ENCODE data around the gene MED13L.

Gene MED13L

DNA sequence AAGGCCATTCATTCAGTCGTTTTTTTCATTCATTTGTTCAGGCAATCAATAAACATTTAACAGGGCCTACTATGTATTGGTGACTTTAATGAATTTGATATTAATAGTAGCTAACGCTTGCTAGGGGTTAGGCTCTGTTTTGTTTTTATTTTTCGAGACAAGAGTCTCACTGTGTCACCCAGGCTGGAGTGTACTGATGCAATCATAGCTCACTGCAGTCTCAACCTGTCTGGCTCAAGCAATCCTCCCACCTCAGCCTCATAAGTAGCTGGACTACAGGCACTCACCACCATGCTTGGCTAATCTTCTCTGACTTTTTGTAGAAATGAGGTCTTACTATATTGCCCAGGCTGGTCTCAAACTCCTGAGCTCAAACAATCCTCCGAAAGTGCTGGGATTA is 25.6 kb upstream of the MED13L start:
- H3K4me1 ChIP-seq (ENCODE audit: control insufficient read depth in 1 of 2, insufficient read depth in 2 of 2, low read length in 2 of 2), result peaks cover 4 to 22% of the 10 kb centered on the region in 2 donors
- H3K27me3 ChIP-seq (ENCODE audit: low read depth, low read length), result no peaks in the 10 kb centered on the region
- no peaks in the 10 kb centered on the region for H3K9me3 ChIP-seq (ENCODE audit: control insufficient read depth in 1 of 2, low read length in 2 of 2)
- H3K27ac ChIP-seq (ENCODE audit: low read length), result no peak overlapping the region
- no peaks in the 10 kb centered on the region for H3K36me3 ChIP-seq (ENCODE audit: control insufficient read depth in 1 of 2, insufficient read depth in 2 of 2, low read length in 2 of 2)
- H3K4me3 ChIP-seq (ENCODE audit: low read depth in 1 of 2, low read length in 2 of 2), result no peak overlapping the region

- no peak overlapping the region for H3K27ac ChIP-seq (ENCODE audit: low read length)
- no peaks in the 10 kb centered on the region for H3K36me3 ChIP-seq (ENCODE audit: control insufficient read depth in 1 of 2, insufficient read depth in 2 of 2, low read length in 2 of 2)
- no peak overlapping the region for H3K4me3 ChIP-seq (ENCODE audit: low read depth in 1 of 2, low read length in 2 of 2)
- H3K4me1 ChIP-seq (ENCODE audit: control insufficient read depth in 1 of 2, insufficient read depth in 2 of 2, low read length in 2 of 2), result peaks cover 4 to 22% of the 10 kb centered on the region in 2 donors
- H3K9me3 ChIP-seq (ENCODE audit: control insufficient read depth in 1 of 2, low read length in 2 of 2), result no peaks in the 10 kb centered on the region
- no peaks in the 10 kb centered on the region for H3K27me3 ChIP-seq (ENCODE audit: low read depth, low read length)
These were observed 24.9 kb upstream of the MED13L start for GRCh38 chr12:116302166-116303058.

DNA sequence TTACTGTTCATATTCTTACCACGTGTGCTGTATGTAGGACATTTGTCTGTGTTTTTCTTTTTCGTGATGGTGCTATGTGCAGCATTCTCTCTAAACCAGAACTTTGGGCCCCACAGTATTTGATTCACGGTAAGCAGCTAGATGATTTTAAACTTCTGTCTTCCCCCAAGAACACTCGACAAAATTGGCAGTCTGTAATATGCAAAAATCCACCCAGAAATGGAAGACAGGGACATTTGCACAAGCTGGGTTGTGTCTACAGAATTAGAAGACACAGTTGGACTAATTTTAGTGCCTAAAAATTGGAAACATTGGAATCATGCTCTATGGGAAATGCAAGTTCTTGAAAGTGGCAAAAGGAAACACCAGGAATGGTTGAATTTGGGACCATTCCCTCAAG is 24.1 kb upstream of the MED13L start:
- Histone ChIP-seq H3K27me3 (ENCODE audit: low read depth, low read length) (no peaks in the 10 kb centered on the region), H3K36me3 (ENCODE audit: control insufficient read depth in 1 of 2, insufficient read depth in 2 of 2, low read length in 2 of 2) (no peaks in the 10 kb centered on the region), H3K9me3 (ENCODE audit: control insufficient read depth in 1 of 2, low read length in 2 of 2) (no peaks in the 10 kb centered on the region), H3K4me1 (ENCODE audit: control insufficient read depth in 1 of 2, insufficient read depth in 2 of 2, low read length in 2 of 2) (peaks cover 4 to 22% of the 10 kb centered on the region in 2 donors), H3K27ac (ENCODE audit: low read length) (no peak overlapping the region), H3K4me3 (ENCODE audit: low read depth in 1 of 2, low read length in 2 of 2) (no peak overlapping the region)

- Histone ChIP-seq H3K4me3 (ENCODE audit: low read depth in 1 of 2, low read length in 2 of 2) (no peak overlapping the region), H3K27ac (ENCODE audit: low read length) (no peak overlapping the region), H3K36me3 (ENCODE audit: control insufficient read depth in 1 of 2, insufficient read depth in 2 of 2, low read length in 2 of 2) (no peaks in the 10 kb centered on the region)
These were observed 22.3 kb upstream of the MED13L start for GRCh38 chr12:116299665-116300328.

DNA sequence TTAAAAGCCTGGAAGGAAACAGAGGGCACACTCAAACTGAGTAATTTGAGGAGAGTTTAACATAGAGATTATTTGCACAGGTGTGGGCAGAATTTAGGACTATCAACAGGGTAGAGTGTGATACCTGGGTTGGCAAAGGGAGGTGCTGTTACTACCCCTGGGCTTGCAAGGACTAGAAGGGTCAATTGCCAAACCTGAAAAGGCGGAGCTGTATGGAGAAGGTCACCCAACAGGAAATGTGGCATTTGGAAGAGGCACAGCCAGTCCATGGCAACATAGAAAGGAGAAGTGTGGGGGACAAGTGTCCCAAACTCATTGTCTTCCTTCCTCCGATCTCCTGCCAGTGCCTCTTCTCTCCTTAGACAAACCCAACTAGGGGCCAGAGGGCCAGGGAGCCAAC is 21.6 kb upstream of the MED13L start:
- H3K27ac ChIP-seq (ENCODE audit: low read length), result no peak overlapping the region
- H3K4me3 ChIP-seq (ENCODE audit: low read depth in 1 of 2, low read length in 2 of 2), result no peak overlapping the region
- no peaks in the 10 kb centered on the region for H3K9me3 ChIP-seq (ENCODE audit: control insufficient read depth in 1 of 2, low read length in 2 of 2)
- no peaks in the 10 kb centered on the region for H3K36me3 ChIP-seq (ENCODE audit: control insufficient read depth in 1 of 2, insufficient read depth in 2 of 2, low read length in 2 of 2)
- no peaks in the 10 kb centered on the region for H3K27me3 ChIP-seq (ENCODE audit: low read depth, low read length)
- peaks cover 4 to 26% of the 10 kb centered on the region in 2 donors for H3K4me1 ChIP-seq (ENCODE audit: control insufficient read depth in 1 of 2, insufficient read depth in 2 of 2, low read length in 2 of 2)

More at GRCh38 chr12:116299665-116300328, 22.3 kb upstream of the MED13L start:
- Histone ChIP-seq H3K27me3 (ENCODE audit: low read depth, low read length) (no peaks in the 10 kb centered on the region), H3K9me3 (ENCODE audit: control insufficient read depth in 1 of 2, low read length in 2 of 2) (no peaks in the 10 kb centered on the region), H3K4me1 (ENCODE audit: control insufficient read depth in 1 of 2, insufficient read depth in 2 of 2, low read length in 2 of 2) (peaks cover 4 to 22% of the 10 kb centered on the region in 2 donors)

- Histone ChIP-seq H3K4me3 (ENCODE audit: low read depth in 1 of 2, low read length in 2 of 2) (no peak overlapping the region), H3K27me3 (ENCODE audit: low read depth, low read length) (no peaks in the 10 kb centered on the region), H3K36me3 (ENCODE audit: control insufficient read depth in 1 of 2, insufficient read depth in 2 of 2, low read length in 2 of 2) (no peaks in the 10 kb centered on the region), H3K27ac (ENCODE audit: low read length) (no peak overlapping the region), H3K4me1 (ENCODE audit: control insufficient read depth in 1 of 2, insufficient read depth in 2 of 2, low read length in 2 of 2) (peaks cover 4 to 30% of the 10 kb centered on the region in 2 donors), H3K9me3 (ENCODE audit: control insufficient read depth in 1 of 2, low read length in 2 of 2) (no peaks in the 10 kb centered on the region)
These were observed 21.1 kb upstream of the MED13L start for GRCh38 chr12:116298578-116298977.

DNA sequence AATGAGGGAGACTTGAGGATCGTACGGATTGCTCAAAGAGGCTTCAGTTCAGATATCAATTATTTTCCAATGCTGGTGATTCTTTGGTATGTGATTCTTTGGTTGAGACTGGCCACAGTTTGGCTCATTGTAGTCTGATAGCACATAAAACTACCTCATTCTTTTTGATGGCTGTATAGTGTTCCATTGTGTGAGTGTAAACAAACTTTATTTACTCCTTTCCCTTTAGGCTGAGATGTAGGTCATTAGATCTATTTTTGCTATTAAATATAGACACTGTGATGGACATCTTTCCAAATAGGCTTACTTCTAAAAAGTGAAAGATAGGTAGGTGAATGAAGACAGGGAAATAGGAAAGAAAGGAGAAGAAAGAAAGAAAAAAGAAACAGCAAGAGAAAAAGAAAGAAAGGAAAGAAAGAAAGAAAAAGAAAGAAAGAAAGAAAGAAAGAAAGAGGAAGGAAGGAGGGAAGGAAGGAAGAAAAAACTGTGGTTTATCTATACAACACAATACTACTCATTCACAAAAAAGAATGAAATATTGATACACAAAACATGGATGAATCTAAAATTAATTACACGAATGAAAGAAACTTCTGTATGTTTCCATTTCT is 19.8 kb upstream of the MED13L start:
- H3K27me3 ChIP-seq (ENCODE audit: low read depth, low read length), result no peaks in the 10 kb centered on the region
- no peak overlapping the region for H3K27ac ChIP-seq (ENCODE audit: low read length)
- no peaks in the 10 kb centered on the region for H3K9me3 ChIP-seq (ENCODE audit: control insufficient read depth in 1 of 2, low read length in 2 of 2)
- H3K4me1 ChIP-seq (ENCODE audit: control insufficient read depth in 1 of 2, insufficient read depth in 2 of 2, low read length in 2 of 2), result peaks cover 4 to 27% of the 10 kb centered on the region in 2 donors
- H3K4me3 ChIP-seq (ENCODE audit: low read depth in 1 of 2, low read length in 2 of 2), result no peak overlapping the region
- no peaks in the 10 kb centered on the region for H3K36me3 ChIP-seq (ENCODE audit: control insufficient read depth in 1 of 2, insufficient read depth in 2 of 2, low read length in 2 of 2)

DNA sequence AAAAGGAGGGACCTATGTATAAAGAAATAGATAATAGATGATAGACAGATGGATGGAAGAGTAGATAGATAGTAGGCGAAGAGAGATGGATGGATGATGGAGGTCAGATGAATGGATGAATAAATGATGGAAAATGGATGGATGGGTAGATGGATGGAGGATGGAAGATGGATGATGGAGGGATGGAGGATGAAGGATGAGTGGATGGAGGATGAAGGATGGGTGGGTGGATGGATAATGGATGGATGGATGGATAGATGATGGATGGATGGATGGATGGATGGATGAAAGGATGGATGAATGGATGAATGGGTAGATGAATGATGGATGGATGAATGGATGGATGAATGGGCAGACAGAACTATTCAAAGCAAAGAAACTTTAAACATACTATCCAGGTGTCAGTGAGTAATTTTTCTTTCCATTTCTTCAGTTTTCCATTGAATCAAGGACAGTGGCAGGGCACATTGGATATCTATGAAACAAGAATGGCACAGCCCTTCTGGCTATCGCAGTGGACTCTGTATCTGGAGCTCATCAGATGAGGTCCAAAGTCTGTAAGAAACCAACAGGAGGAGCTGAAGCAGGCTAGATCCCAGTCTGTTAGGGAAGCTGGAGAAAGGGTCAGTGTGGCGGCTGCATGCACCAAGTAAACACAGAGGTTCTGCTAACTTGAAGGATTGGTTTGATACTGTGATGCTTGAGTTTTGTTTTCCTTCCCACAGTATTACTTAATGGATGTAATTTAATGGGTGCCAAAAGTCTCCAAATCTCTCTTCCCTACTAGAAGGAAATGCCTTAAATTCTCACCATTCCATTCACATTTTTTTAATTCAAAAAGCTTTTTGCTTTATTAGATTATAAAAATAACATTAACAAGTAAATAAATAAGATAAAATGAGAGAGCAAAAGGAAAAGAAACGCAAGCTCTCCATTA is 18.1 kb upstream of the MED13L start:
- H3K4me1 ChIP-seq (ENCODE audit: control insufficient read depth in 1 of 2, insufficient read depth in 2 of 2, low read length in 2 of 2), result peaks cover 4 to 26% of the 10 kb centered on the region in 2 donors
- no peak overlapping the region for H3K27ac ChIP-seq (ENCODE audit: low read length)
- H3K4me3 ChIP-seq (ENCODE audit: low read depth in 1 of 2, low read length in 2 of 2), result no peak overlapping the region

GRCh38 chr12:116294454-116295165 is 17.1 kb upstream of the MED13L start:
- no peaks in the 10 kb centered on the region for H3K36me3 ChIP-seq (ENCODE audit: control insufficient read depth in 1 of 2, insufficient read depth in 2 of 2, low read length in 2 of 2)
- no peak overlapping the region for H3K4me3 ChIP-seq (ENCODE audit: low read depth in 1 of 2, low read length in 2 of 2)
- no peaks in the 10 kb centered on the region for H3K27me3 ChIP-seq (ENCODE audit: low read depth, low read length)
- no peak overlapping the region for H3K27ac ChIP-seq (ENCODE audit: low read length)
- H3K9me3 ChIP-seq (ENCODE audit: control insufficient read depth in 1 of 2, low read length in 2 of 2), result no peaks in the 10 kb centered on the region
- H3K4me1 ChIP-seq (ENCODE audit: control insufficient read depth in 1 of 2, insufficient read depth in 2 of 2, low read length in 2 of 2), result peaks cover under 1 to 17% of the 10 kb centered on the region in 2 donors

More for the DNA sequence above, 18.1 kb upstream of the MED13L start:
- Histone ChIP-seq H3K9me3 (ENCODE audit: control insufficient read depth in 1 of 2, low read length in 2 of 2) (no peaks in the 10 kb centered on the region), H3K27me3 (ENCODE audit: low read depth, low read length) (no peaks in the 10 kb centered on the region), H3K36me3 (ENCODE audit: control insufficient read depth in 1 of 2, insufficient read depth in 2 of 2, low read length in 2 of 2) (no peaks in the 10 kb centered on the region)

GRCh38 chr12:116293687-116294453 is 16.4 kb upstream of the MED13L start:
- no peaks in the 10 kb centered on the region for H3K36me3 ChIP-seq (ENCODE audit: control insufficient read depth in 1 of 2, insufficient read depth in 2 of 2, low read length in 2 of 2)
- H3K9me3 ChIP-seq (ENCODE audit: control insufficient read depth in 1 of 2, low read length in 2 of 2), result no peaks in the 10 kb centered on the region
- peaks cover 0 to 10% of the 10 kb centered on the region in 2 donors for H3K4me1 ChIP-seq (ENCODE audit: control insufficient read depth in 1 of 2, insufficient read depth in 2 of 2, low read length in 2 of 2)
- H3K4me3 ChIP-seq (ENCODE audit: low read depth in 1 of 2, low read length in 2 of 2), result no peak overlapping the region
- H3K27ac ChIP-seq (ENCODE audit: low read length), result no peak overlapping the region
- no peaks in the 10 kb centered on the region for H3K27me3 ChIP-seq (ENCODE audit: low read depth, low read length)

Measured in muscle layer of duodenum (tissue), 2 donors.